Islet precursor cell (in vitro differentiated cells): Measurements from ENCODE around the gene ARSK.

ENCODE experiments used
- DNase-seq: peaks from one replicate; pipeline ENCODE4 v3.0.0-alpha.2; 2018

Gene ARSK

GRCh38 chr5:95564450-95564849 is 9.5 kb downstream of the ARSK start:
- no peak for DNase-seq

GRCh38 chr5:95565280-95565920 is 10.5 kb downstream of the ARSK start:
- DNase-seq = no peak

GRCh38 chr5:95572016-95572415 is 17.1 kb downstream of the ARSK start:
- DNase-seq = no peak

- DNase-seq = no peak
Observed at GRCh38 chr5:95581576-95581975, 26.7 kb downstream of the ARSK start.

GRCh38 chr5:95583992-95584391 is 29.1 kb downstream of the ARSK start:
- no peak for DNase-seq

- no peak for DNase-seq
Observed at GRCh38 chr5:95590880-95591279, 36.0 kb downstream of the ARSK start.

GRCh38 chr5:95591490-95591901 is 36.6 kb downstream of the ARSK start:
- DNase-seq = no peak

- DNase-seq = no peak
Observed at GRCh38 chr5:95595289-95595931, 40.5 kb downstream of the ARSK start.

- DNase-seq = no peak
Observed at GRCh38 chr5:95599252-95599651, 44.4 kb downstream of the ARSK start.

GRCh38 chr5:95600557-95600956 is 45.7 kb downstream of the ARSK start:
- DNase-seq = no peak

GRCh38 chr5:95605786-95606185 is 50.9 kb downstream of the ARSK start:
- DNase-seq = peak; percentile 71

- DNase-seq = no peak
Observed at GRCh38 chr5:95606419-95606818, 51.5 kb downstream of the ARSK start.

GRCh38 chr5:95609711-95610110 is 54.8 kb downstream of the ARSK start:
- no peak for DNase-seq

- no peak for DNase-seq
Observed at GRCh38 chr5:95610546-95610945, 55.6 kb downstream of the ARSK start.

GRCh38 chr5:95611396-95611795 is 56.5 kb downstream of the ARSK start:
- no peak for DNase-seq

GRCh38 chr5:95613514-95613913 is 58.6 kb downstream of the ARSK start:
- no peak for DNase-seq

GRCh38 chr5:95615164-95615467 is 60.2 kb downstream of the ARSK start:
- no peak for DNase-seq

GRCh38 chr5:95617057-95617456 is 62.2 kb downstream of the ARSK start:
- no peak for DNase-seq

GRCh38 chr5:95619096-95619495 is 64.2 kb downstream of the ARSK start:
- DNase-seq = no peak

GRCh38 chr5:95619514-95620029 is 64.7 kb downstream of the ARSK start:
- no peak for DNase-seq

GRCh38 chr5:95620030-95620869 is 65.3 kb downstream of the ARSK start, which contains the start of gene GPR150:
GPR150 (plus strand) TSS chr5:95620087; CDS start chr5:95620276, 189 bp downstream.
- peak; percentile 74 for DNase-seq

- peak; percentile 77 for DNase-seq
Observed at GRCh38 chr5:95620870-95621838, 66.3 kb downstream of the ARSK start.
